GM12878 (cell line): ENCODE results near the gene BBLN. TPM values are rescaled to one million over a fixed set of nuclear protein-coding genes. Genes with fewer than 3 reads are reported as not detected.
A peak's percentile ranks its signal among the peaks of the same experiment; 100 is the strongest.

ENCODE experiments used
- ATAC-seq: fragments of 200-7000 bp; cut with Tn5 transposase; 3 replicates; pipeline ENCODE4 v1.9.1; 2020; ENCODE audit warnings: mild to moderate bottlenecking, moderate library complexity
- BruUV-seq: library from RNA; stranded (reverse); fragments of 400-500 nt; replicated peaks from 2 replicates; lab custom pipeline; 2021; lab: Mats Ljungman, UMichigan
- CTCF ChIA-PET: fragments of 300-600 bp; sonication (Branson Sonifier 250); formaldehyde crosslinking; extraction: SDS; loops from one replicate; lab custom pipeline; 2021; ENCODE audit warnings: inconsistent platforms; lab: Yijun Ruan, JAX
- POLR2A ChIA-PET: fragments of 350-600 bp; formaldehyde crosslinking; extraction: SDS; loops from one replicate; lab custom pipeline; 2021; ENCODE audit warnings: inconsistent platforms; lab: Charles Lee
- RAD21 ChIA-PET: fragments of 300-600 bp; sonication (Branson Sonifier 250); formaldehyde crosslinking; loops from one replicate; lab custom pipeline; 2023; ENCODE audit warnings: antibody characterized with exemption; ENCODE audit not compliant: unreplicated experiment; lab: Charles Lee
- SMC1A ChIA-PET: fragments of 300-600 bp; sonication (Branson Sonifier 250); formaldehyde crosslinking; loops from one replicate; lab custom pipeline; 2023; ENCODE audit not compliant: unreplicated experiment, uncharacterized antibody; lab: Charles Lee
- DNase-seq: peaks from one replicate; pipeline ENCODE4 v3.0.0-alpha.2; 2011; ENCODE audit warnings: low read depth, low spot score
- FAIRE-seq: peaks from 3 replicates; lab custom pipeline; 2011; peaks lifted over from hg19 to GRCh38; lab: Jason Lieb, UNC
- H2AFZ ChIP-seq: 2 replicates; pipeline ENCODE4 v1.6.0; 2011; ENCODE audit warnings: low read depth, low read length, control low read depth; ENCODE audit not compliant: control insufficient read depth
- H3K27ac ChIP-seq: 2 replicates; pipeline ENCODE4 v1.5.1; 2011; ENCODE audit warnings: control low read depth; ENCODE audit not compliant: control insufficient read depth, insufficient read depth
- H3K27me3 ChIP-seq, 2 experiments: replicated peaks in 1 of 2; 2 replicates each; pipeline versions ENCODE4 v1.6.0 to v1.6.1; 2011; ENCODE audit warnings: low read length in 1 of 2; ENCODE audit not compliant: control insufficient read depth in 2 of 2, insufficient read depth in 2 of 2
- H3K36me3 ChIP-seq, 2 experiments: 2 replicates each; pipeline ENCODE4 v1.5.1; 2011; ENCODE audit warnings: low read length in 1 of 2; ENCODE audit not compliant: control insufficient read depth in 2 of 2, insufficient read depth in 2 of 2
- H3K4me1 ChIP-seq: 2 replicates; pipeline ENCODE4 v1.6.1; 2011; ENCODE audit warnings: mild to moderate bottlenecking, low read length, moderate library complexity, mixed read lengths; ENCODE audit not compliant: control insufficient read depth, insufficient read depth
- H3K4me2 ChIP-seq: 2 replicates; pipeline ENCODE4 v1.6.0; 2011; ENCODE audit warnings: control low read depth; ENCODE audit not compliant: control insufficient read depth, insufficient read depth
- H3K4me3 ChIP-seq: fragments of 200-600 bp; sonication (generic); 2 replicates; pipeline ENCODE4 v1.5.1; 2016
- H3K79me2 ChIP-seq: 2 replicates; pipeline ENCODE4 v1.6.0; 2011; ENCODE audit warnings: low read length; ENCODE audit not compliant: control insufficient read depth, insufficient read depth
- H3K9ac ChIP-seq: 2 replicates; pipeline ENCODE4 v1.8.0; 2011; ENCODE audit warnings: low read length, control low read depth, mixed read lengths; ENCODE audit not compliant: control insufficient read depth, insufficient read depth
- H3K9me3 ChIP-seq: replicated peaks from 3 replicates; pipeline ENCODE4 v1.5.1; 2011; ENCODE audit warnings: mild to moderate bottlenecking, low read length; ENCODE audit not compliant: control insufficient read depth, insufficient read depth
- H4K20me1 ChIP-seq: 2 replicates; pipeline ENCODE4 v1.6.0; 2011; ENCODE audit not compliant: control insufficient read depth, insufficient read depth
- CTCF ChIP-seq, 3 experiments: IDR thresholded peaks in 2 of 3; conservative IDR thresholded peaks in 1 of 3; 2 replicates each; pipeline ENCODE4 v1.5.1; 2011; ENCODE audit warnings: low read depth in 3 of 3, low read length in 3 of 3, mild to moderate bottlenecking in 3 of 3, control low read depth in 2 of 3, moderate library complexity in 2 of 3, inconsistent platforms in 1 of 3, mixed read lengths in 1 of 3; ENCODE audit not compliant: control insufficient read depth in 2 of 3, insufficient read depth in 1 of 3; ENCODE audit errors: extremely low read depth in 1 of 3
- HSF1 ChIP-seq: fragments of 150-350 bp; IDR thresholded peaks from 2 replicates; pipeline ENCODE4 v1.6.1; 2014; ENCODE audit warnings: mild to moderate bottlenecking, low read depth, low read length
- IRF5 ChIP-seq: fragments of 450-650 bp; IDR thresholded peaks from 2 replicates; pipeline ENCODE4 v1.6.1; 2017; ENCODE audit warnings: borderline replicate concordance
- POLR2A ChIP-seq: IDR thresholded peaks from 2 replicates; pipeline ENCODE4 v1.6.1; 2011; ENCODE audit warnings: low read depth, mild to moderate bottlenecking, low read length
- WGBS: methylation state at CpG from one replicate; pipeline ENCODE4 v1.1.6; 2016; ENCODE audit warnings: low lambda C conversion rate; ENCODE audit not compliant: insufficient replicate concordance, insufficient coverage; ENCODE audit errors: missing lambda C conversion rate; 5-methylcytosine and 5-hydroxymethylcytosine counted together
- in situ Hi-C: fragments of 300-500 bp; cut with MboI; formaldehyde crosslinking; loops from 9 replicates; pipeline ENCODE4 v1.14.3; 2018; ENCODE audit warnings: mixed read lengths
- intact Hi-C: fragments of 100-400 bp; cut with micrococcal nuclease; formaldehyde crosslinking; loops from one replicate; pipeline ENCODE4 v1.14.2; 2022; ENCODE audit not compliant: unreplicated experiment
- polyA plus RNA-seq, 11 experiments: library from polyadenylated mRNA; depleted of rRNA in 4 of 11; unstranded in 6 of 11; stranded (reverse) in 5 of 11; fragments of >200 nt; fragmentation: Nextera tagmentation in 4 of 11; fragmentation: Illumina TruSeq in 1 of 11; extraction: Ambion mirVana in 4 of 11; extraction: Trizol in 1 of 11; gene quantifications; 1 replicate in 1 of 11; 2 replicates in 10 of 11; pipeline versions ENCODE4 v1.2.1 to v1.2.3, GENCODE V29; 2011 to 2016; ENCODE audit warnings: inconsistent platforms in 2 of 11, missing spikeins in 2 of 11, low read depth in 1 of 11
- total RNA-seq, 4 experiments: library from RNA; depleted of rRNA in 3 of 4; stranded (reverse); fragments of >200 nt in 3 of 4; fragmentation: Illumina TruSeq in 1 of 4; extraction: Trizol in 1 of 4; gene quantifications; 2 replicates each; pipeline versions ENCODE4 v1.2.1 to v1.2.3, GENCODE V29; 2013 to 2021

Gene BBLN
- total and polyA plus RNA-seq, 10 of the 15 experiments (the other 5 are each of a cell fraction or from before 2014, with no cell fraction given): 3.8 to 194 (median 66.2) TPM

- intact Hi-C loops: no loop called here
- Histone ChIP-seq H3K4me3 (no peak overlapping the region), H2AFZ (no peak overlapping the region), H3K9me3 (no peaks in the 10 kb centered on the region), H3K27me3 (no peaks in the 10 kb centered on the region), H3K79me2 (no peaks in the 10 kb centered on the region), H3K4me1 (peaks cover 23% of the 10 kb centered on the region), H3K36me3 (peaks cover 3 to 4% of the 10 kb centered on the region in 2 experiments; a peak in 3 of 4 replicates), H3K4me2 (no peak overlapping the region)
- FAIRE-seq: no peak
- ChIA-PET POLR2A (interaction anchor here (0.6 to 1.5 kb wide), 3 partner anchors 22 to 135 kb away, joined by 3 to 4 read pairs (median 3); no protein-coding TSS in a partner anchor), SMC1A (interaction anchor here (1.7 to 2.1 kb wide), 2 partner anchors 78 to 170 kb away, joined by 4 to 5 read pairs; no protein-coding TSS in a partner anchor), CTCF (interaction anchor here (1.1 to 6.1 kb wide), 7 partner anchors 13 to 159 kb away, joined by 3 to 84 read pairs (median 6); partner anchors contain the start of gene PTGES2)
- no peak for ATAC-seq
- DNase-seq: no peak
- in situ Hi-C loops: no loop called here
- TF ChIP-seq IRF5: no peak
- TF ChIP-seq CTCF (IDR thresholded peaks at IDR 0.05 in 2 of 3, conservative IDR thresholded peaks at IDR 0.05 in 1 of 3; ENCODE audit: control insufficient read depth in 2 of 3, extremely low read depth in 1 of 3, insufficient read depth in 1 of 3, low read depth in 3 of 3, low read length in 3 of 3): no peak
- TF ChIP-seq HSF1: no peak
- 0 out of 2 replicates have a peak, but pooled peaks have one; percentile 19 for TF ChIP-seq POLR2A
- TF ChIP-seq, all 136 proteins: peak for 1
- H3K9ac ChIP-seq: no peak overlapping the region
- no peak overlapping the region for H3K27ac ChIP-seq
- RAD21 ChIA-PET: interaction anchor here (1.2 kb wide), 1 partner anchor 41 kb away, joined by 3 read pairs; no protein-coding TSS in a partner anchor
- BruUV-seq: no TSS peak
- H4K20me1 ChIP-seq: no peaks in the 10 kb centered on the region
- WGBS: 95% methylated on average over 12 of the region's 12 CpGs
Observed at GRCh38 chr9:128113526-128114325, 46.3 kb upstream of the BBLN start.
